KBM-7 (cell line): ENCODE results near the gene WIPF1.
"Not testable (repeated sequence)": the region's sequence is repeated elsewhere in the genome, so short reads cannot be mapped to it uniquely, and the experiment has no call there.

Experiments
- DNase-seq: peaks from one replicate; pipeline ENCODE4 v3.0.0-alpha.2; 2015
- in situ Hi-C: fragments of 300-500 bp; cut with MboI; formaldehyde crosslinking; loops from 2 replicates; pipeline ENCODE4 v1.14.3; 2020; ENCODE audit warnings: low sequenced_read_pairs, low pct_unique_long_range_greater_than_20kb, mixed read lengths

The WIPF1 gene

DNA sequence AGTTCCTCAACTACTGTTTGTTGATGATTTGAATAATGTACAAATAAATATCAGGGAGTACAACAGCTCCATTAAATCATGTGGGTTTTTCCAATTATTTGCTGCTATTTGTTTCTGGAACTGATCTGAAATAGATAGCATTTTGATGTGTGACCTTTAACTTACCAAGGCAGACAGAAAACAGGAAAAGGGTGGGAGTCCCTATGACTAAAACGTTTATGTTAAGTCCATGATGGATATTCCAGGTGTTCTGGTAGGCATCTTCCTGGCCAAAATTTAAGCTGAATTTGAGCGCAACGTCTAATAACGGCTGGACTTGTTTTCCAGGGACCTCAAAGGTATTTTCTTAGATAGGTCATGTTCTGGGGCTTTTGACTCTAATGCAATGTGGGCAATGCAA lies 41.6 kb downstream of the WIPF1 start:
- DNase-seq = no peak
- in situ Hi-C loops = no loop called here

DNA sequence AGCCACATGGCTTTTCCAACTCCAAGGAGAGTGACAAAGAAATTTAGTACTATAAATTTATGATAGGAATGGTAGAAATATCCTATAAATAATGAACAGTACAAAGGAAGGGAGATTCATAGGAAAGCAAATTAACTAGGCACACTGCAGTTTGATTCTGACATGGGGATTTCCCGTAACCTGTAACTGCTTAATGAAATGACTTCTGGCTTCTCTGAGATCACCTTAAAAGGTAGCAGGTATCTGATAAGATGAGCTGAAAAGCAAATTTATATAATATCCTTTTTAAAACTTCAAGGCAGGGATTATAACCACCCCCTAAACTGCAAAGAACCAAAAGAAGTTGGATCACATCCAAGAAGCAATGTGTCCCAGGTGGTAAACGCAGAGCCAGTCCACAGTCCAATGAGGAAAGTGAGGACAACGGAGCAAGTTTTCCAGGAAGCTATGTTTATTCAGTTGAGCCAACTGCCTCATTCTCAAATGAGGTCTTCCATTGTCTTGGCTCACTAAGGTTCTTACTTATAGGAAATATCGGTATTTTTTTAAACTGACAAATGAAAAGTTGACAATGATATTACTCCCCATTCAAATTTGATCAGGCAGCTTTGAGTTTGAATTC lies 43.0 kb downstream of the WIPF1 start:
- DNase-seq = no peak

DNA sequence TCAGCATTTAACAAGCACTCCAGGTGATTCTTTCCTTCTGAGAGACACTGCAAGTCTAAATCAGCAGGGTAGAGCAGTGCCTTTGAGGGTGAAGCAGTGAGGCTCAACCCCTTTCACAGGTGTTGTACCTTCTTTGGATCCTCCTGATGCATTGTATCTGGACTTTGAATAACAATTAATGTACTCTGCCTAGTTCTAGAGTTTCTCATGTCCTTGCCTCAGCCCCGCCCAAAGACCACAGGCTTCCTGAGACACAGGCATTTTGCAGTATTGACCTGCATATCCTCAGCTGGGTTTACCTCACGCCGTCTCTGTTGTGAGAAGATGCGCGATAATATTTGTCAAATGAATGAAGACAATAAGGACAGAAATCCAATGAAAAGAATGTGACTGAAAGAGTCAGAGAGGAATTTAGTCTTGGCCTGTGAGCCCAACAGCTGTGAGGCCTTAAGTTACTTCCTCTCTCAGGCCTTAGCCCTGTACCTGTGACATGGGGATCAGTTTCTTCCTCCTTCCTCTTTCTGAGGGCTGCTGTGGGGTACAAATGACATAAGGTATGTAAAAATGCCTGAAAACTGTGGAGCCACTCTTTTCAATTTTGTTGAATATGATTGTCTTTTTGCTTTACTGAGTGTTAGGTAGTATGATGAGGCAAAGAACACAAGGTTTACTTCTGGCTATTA lies 43.7 kb downstream of the WIPF1 start:
- in situ Hi-C loops = no loop called here
- peak; percentile 62 for DNase-seq

More for the DNA sequence above, 43.0 kb downstream of the WIPF1 start:
- in situ Hi-C loops = no loop called here

GRCh38 chr2:174552880-174553279 lies 44.7 kb downstream of the WIPF1 start:
- no peak for DNase-seq
- in situ Hi-C loops = no loop called here

DNA sequence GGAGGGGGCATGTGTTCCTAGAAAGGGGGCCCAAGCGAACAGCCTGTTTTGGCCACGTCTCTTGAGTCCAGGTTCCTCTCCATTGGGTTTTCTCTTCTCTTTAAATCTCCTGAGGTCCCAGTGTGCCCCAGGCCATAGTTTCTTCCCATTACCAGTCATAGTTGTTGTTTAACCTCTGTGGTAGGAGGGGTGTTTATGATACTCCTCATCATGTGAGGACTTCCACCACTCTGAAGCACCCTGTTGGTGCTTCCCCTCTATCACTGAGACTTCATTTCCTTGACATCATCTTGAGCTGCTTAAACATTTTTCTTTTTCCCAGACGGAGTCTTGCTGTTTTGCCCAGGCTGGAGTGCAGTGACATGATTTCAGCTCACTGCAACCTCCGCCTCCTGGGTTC lies 45.9 kb downstream of the WIPF1 start:
- in situ Hi-C loops = no loop called here
- no peak for DNase-seq

GRCh38 chr2:174548646-174549045 lies 49.0 kb downstream of the WIPF1 start:
- DNase-seq, in situ Hi-C loops: not testable (repeated sequence)

DNA sequence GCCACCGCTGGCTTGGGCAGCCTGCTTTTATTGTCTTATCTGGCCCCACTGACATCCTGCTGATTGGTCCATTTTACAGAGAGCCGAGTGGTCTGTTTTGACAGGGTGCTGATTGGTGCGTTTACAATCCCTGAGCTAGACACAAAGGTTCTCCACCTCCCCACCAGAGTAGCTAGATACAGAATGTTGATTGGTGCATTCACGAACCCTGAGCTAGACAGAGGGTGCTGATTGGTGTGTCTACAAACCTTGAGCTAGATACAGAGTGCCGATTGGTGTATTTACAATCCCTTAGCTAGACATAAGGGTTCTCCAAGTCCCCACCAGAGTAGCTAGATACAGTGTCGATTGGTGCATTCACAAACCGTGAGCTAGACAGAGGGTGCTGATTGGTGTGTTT lies 49.6 kb downstream of the WIPF1 start:
- DNase-seq, in situ Hi-C loops: not testable (repeated sequence)

DNA sequence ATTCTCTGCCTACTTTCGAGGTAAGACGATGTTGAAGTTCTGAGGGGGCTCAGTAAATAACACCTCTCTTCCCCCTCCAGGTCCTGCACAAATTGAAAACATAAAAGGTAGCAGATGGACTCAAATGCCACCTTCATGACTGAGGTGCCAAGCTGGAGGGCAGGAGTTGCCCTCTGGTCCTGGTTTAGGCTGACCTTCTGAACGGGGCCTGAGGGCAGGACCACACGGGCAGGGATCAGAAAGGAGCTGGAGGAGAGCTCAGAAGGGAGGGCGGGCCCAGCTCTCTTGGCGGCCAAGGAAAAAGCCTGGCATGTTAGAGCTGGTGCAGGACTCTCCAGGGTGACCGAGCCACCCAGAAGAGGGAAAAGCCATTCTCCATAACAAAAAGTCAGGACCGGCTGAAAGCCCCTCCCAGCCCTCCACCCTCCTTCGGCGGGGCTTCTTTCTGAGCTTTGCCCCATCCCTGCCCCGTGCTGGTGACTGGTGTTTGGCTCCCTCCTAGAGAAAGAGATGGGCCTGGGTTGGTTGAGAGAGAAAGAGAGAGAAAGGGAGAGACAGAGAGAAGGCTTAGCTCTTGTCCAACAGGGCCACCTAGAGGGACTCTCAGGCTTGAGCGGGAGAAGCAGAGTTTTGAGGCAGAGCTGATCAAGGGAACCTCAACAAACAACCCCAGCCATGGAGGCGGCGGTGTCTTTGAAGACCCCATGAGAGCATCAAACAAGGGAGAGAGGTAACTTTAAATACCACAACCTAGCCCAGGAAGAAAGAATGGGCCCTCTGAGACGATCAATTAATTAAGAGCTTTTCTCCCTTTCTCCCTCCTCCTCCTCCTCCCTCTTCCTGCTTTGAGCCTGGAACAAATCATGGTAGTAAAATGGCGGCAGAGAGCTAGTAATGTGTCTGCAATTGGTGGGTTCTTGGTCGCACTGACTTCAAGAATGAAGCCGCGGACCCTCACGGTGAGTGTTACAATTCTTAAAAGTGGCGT lies 50.8 kb downstream of the WIPF1 start:
- peak; percentile 57 for DNase-seq

GRCh38 chr2:174545240-174545639 lies 52.4 kb downstream of the WIPF1 start:
- in situ Hi-C loops = no loop called here
- DNase-seq = no peak

More for the DNA sequence above, 50.8 kb downstream of the WIPF1 start:
- in situ Hi-C loops = no loop called here

DNA sequence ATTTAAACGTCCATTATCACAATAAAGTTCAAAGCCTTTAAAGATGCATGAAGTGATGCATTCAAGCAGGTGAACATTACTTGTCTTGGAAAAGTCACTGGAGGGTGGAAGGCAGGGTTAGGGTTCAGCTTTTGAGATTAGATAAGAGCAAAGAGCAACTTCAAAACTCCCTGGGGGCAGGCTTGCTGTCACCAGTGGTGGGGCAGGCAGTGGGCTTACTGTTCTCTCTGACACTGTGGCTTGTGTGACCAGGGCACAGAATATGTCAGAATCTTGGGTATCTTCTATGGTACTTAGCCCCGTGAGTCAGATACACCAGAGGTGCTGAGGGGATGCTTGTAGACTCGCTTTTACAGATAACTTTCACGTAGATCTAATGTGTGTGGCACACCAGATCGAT lies 52.8 kb downstream of the WIPF1 start:
- in situ Hi-C loops = no loop called here
- no peak for DNase-seq

DNA sequence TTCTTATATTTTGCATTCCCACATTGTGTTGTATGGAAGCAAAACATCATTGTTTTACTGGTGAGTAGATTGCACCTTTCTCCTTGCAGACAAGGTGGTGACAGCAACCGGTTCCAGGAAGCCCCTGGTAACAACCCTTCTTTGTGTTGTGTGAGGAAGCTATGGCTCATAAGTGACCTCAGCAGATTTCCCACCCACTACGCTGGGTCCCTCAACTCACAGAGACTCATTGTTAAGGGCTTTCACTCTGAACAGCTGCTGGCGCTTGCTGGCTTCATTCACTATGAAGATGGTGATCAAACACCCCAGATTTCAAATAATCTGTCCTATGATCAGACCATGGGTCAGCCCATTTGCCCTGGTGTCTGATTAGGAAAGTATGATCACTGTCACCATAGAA lies 53.4 kb downstream of the WIPF1 start:
- in situ Hi-C loops = no loop called here
- DNase-seq = no peak

DNA sequence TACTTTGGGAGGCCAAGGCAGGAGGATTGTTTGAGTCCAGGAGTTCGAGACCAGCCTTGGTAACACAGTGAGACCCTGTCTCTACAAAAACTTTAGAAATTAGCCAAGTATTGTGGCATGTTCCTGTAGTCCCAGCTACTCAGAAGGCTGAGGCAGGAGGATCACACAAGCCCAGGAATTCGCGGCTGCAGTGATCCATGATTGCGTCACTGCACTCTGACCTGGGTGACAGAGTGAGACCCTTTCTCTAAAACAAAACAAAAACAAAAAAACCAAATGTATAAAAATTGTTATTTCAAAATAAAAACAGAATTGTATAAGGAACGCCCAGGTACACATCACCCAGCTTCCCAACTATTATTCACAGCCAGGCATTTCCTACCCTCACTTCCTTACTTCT lies 56.7 kb downstream of the WIPF1 start:
- in situ Hi-C loops = no loop called here
- DNase-seq = no peak

DNA sequence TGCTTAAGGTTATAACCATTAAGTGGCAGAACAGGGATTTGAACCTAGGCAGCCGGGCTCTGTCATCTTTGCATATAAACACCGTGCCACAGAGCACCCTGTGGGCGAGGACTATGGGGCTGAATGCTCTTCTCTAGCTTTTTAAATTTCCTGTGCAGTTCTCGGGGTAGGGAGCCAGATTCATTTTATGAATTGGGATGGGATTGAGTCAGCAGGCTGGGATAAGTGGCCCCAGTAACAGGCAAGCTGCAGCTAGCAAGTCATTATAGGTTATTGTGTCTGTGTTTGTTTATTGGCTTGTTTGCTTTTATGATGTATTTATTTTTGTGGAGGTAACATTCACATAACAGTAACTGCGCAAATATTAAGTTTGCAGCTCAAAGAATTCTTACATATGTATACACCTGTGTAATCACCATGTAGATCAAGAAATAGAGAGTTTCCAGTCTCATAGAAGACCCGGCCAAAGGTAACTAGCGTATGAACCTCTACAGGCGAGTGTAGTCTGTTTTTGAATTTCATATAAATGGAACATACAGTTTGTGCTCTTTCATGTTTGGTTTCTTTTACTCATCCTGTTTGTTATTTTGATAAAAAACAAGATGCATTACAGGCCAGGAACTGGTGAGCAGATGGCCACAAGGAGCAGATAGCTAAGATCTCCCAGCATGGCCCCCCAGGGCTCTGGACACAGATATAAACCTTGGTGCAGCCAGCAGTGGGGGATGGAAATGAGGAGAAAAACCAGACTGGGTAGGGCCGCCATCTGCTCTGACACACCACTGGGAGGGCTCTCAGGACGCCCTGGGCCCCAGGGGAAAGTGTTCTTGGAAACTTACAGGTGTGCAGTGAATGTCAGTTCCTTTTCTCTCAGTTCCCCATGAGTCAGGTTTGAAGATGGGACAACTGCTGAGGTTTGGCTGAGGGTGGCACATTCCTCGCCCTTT lies 61.6 kb downstream of the WIPF1 start:
- no peak for DNase-seq
- in situ Hi-C loops = no loop called here

GRCh38 chr2:174535083-174535482 lies 62.5 kb downstream of the WIPF1 start:
- DNase-seq = no peak
- in situ Hi-C loops = no loop called here

GRCh38 chr2:174529916-174530315 lies 67.7 kb downstream of the WIPF1 start:
- in situ Hi-C loops = no loop called here
- DNase-seq = no peak

DNA sequence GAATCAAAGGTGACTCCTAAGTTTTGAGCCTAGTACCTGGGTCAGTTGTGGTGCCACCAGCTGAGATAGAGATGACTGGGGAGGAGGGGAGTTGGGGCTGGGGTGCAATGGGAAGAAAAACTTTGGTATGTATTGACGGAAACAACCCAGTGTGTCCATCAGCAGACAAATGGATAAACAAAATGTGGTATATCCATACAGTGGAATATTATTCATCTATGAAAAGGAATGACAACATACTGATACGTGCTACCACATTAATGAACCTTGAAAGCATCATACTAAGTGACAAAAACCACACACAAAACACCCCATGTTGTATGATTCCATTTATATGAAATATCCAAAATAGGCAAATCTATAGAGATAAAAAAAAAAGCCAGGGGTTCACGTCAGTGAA lies 69.6 kb downstream of the WIPF1 start:
- no peak for DNase-seq
- in situ Hi-C loops = no loop called here

DNA sequence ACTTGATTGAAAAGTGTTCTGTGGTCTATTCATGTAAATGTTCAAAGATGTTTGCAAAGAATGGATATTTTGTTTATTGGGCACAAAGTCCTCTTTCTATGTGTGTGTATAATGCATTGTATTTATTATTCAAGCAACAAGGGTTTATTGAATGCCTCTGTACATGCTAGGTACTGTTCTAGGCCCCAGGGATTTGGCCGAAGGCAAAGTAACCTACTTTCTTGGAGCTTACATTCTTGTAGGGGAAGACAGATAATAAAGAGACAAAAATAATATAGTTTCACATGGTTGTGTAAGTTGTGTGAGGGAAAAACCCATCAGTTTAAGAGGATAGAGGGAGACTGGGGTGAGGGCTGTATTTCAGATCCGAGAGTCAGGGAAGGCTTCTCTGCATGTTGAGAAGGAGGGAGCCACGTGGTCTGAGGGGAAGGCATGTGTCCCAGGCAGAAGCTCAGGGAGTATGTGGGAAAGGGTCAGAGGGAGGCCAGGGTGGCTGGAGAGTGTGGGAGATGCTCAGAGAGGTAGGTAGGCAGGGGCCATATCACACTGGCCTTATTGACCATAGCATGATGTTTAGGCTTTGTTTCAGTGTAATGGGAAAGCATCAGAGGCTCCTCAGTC lies 70.4 kb downstream of the WIPF1 start:
- in situ Hi-C loops = no loop called here
- DNase-seq = no peak

DNA sequence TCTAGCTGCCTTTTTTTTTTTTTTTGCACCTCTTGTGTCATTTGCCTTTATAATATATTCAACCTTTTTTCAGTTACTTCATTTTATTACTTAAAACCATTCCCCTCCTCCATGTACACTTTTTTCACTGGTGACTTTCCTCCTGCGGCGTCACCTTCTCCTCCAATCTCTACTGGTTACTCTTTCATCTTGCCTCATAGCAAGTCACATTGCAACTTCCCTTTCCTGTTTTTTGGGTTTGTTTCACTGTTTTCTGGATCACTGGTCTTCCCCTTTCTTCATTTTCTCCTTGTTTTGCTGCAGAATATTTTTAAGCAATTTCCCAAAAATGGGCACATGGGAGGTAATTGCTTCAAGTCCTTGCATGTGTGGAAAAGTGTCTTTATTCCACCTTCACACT lies 73.1 kb downstream of the WIPF1 start:
- DNase-seq = peak; percentile 42
- in situ Hi-C loops = no loop called here
